T-helper 17 cell (primary cell): Measurements from ENCODE around the gene TMEM250. TPM values are rescaled to one million over a fixed set of nuclear protein-coding genes. Genes with fewer than 3 reads are reported as not detected.
"Not testable (repeated sequence)": the region's sequence is repeated elsewhere in the genome, so short reads cannot be mapped to it uniquely, and the experiment has no call there.

Experiments used
- ATAC-seq: fragments of 150-1000 bp; cut with Tn5 transposase; 2 replicates; pipeline ENCODE4 v1.10.0; 2021; ENCODE audit warnings: mild to moderate bottlenecking, moderate library complexity
- DNase-seq, 3 donors: peaks; one replicate each; pipeline versions ENCODE4 v3.0.0 to v3.0.0-alpha.2; 2020 to 2021
- H3K9me3 ChIP-seq: one replicate; pipeline ENCODE4 v1.7.0; 2013; ENCODE audit warnings: low read length, mild to moderate bottlenecking; ENCODE audit not compliant: control insufficient read depth, poor library complexity, severe bottlenecking
- H3K27ac Mint-ChIP-seq: one replicate; pipeline ENCODE4 v1.8.0; 2022; ENCODE audit warnings: mild to moderate bottlenecking, moderate library complexity, mixed read lengths
- H3K27me3 Mint-ChIP-seq: one replicate; pipeline ENCODE4 v1.8.0; 2022; ENCODE audit warnings: mixed read lengths
- H3K36me3 Mint-ChIP-seq: one replicate; pipeline ENCODE4 v1.8.0; 2022; ENCODE audit warnings: low read depth, mixed read lengths
- H3K4me1 Mint-ChIP-seq: one replicate; pipeline ENCODE4 v1.8.0; 2022; ENCODE audit warnings: mild to moderate bottlenecking, mixed read lengths
- H3K4me3 Mint-ChIP-seq: one replicate; pipeline ENCODE4 v1.8.0; 2022; ENCODE audit warnings: mild to moderate bottlenecking, moderate library complexity, mixed read lengths
- total RNA-seq, 4 donors: library from RNA in 2 of 4; stranded (reverse) in 2 of 4; gene quantifications; one replicate each; pipeline ENCODE4 v1.2.3 and lab custom pipeline; 2022 to 2026

The TMEM250 gene
- total RNA-seq, 2 donors from 2014 or later, result 17.9 to 21.8 TPM

DNA sequence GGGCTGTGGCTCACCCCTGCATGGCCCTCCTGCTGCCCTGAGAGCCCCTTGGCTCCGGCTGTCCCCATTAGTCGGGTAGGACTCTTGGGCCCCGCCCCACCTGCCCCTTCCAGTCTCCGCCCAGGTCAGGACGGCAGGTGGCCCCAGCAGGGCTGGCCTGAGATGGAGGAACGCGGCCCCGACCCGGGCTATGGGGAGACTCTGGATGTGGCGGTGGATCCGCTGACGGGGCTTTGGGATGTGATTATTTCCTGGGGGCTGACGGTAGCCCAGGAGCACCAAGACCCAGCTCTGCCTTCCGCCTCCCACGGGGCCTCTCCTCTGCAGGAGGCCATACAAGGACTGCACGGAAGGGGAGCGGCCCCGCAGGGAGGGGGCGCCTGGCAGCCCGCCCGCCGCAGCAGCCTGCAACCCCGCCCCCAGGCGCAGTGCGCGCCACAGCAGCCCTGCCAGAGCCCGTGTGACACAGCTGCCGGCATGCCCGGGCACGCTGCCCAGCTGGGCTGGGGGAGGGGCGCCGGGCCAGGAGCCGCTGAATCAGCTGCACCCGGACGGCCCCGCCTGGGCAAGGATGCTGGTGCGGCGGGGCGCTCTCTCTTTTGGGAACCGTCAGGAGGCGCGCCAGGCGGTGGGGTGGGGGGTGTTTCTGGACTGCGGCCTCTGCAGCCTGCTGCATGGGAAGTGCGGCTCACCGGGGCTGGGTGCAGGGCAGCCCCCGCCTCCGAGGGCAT is 9.2 kb downstream of the TMEM250 start:
- Mint-ChIP-seq H3K36me3 (no peaks in the 10 kb centered on the region), H3K27me3 (no peaks in the 10 kb centered on the region), H3K4me1 (peaks cover 45% of the 10 kb centered on the region), H3K4me3 (peak overlapping the region; percentile 83), H3K27ac (peak overlapping the region; percentile 66)
- DNase-seq (peak; percentile 87 to 92 (median 89)), ATAC-seq (peak; percentile 98)
- no peaks in the 10 kb centered on the region for H3K9me3 ChIP-seq

DNA sequence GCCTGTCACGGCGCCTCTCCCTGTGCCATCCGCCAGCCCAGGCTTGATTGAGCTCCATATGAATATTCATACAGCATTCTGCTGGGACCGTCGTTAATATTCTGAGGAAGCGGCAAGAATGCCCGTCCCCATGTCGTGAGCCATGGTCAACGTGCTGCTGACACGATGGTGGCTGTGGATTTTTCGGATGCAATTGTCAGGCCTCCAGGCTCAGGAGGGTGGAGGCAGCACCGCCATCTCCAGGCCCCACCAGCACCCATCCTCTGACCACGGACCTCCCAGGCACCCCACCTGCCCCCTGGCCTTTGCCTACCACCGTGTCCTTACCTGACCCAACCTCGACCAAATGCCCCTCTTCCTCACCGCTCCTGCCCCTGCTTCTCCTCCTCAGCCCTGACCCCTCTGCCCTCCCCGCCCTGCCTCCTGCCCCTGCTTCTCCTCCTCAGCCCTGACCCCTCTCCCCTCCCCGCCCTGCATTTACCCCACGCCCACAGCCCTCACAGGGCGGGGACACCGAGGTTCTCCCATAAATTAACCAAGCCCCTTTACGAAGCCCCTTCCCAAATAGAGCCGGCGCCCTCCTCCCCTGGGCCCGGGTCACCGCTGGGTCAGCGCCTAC is 9.9 kb downstream of the TMEM250 start:
- ATAC-seq, result no peak
- no peaks in the 10 kb centered on the region for H3K36me3 Mint-ChIP-seq
- H3K9me3 ChIP-seq, result no peaks in the 10 kb centered on the region
- peak overlapping the region; percentile 66 for H3K27ac Mint-ChIP-seq
- DNase-seq, result no peak
- H3K4me1 Mint-ChIP-seq, result peaks cover 44% of the 10 kb centered on the region
- H3K4me3 Mint-ChIP-seq, result peak overlapping the region; percentile 83
- H3K27me3 Mint-ChIP-seq, result no peaks in the 10 kb centered on the region

DNA sequence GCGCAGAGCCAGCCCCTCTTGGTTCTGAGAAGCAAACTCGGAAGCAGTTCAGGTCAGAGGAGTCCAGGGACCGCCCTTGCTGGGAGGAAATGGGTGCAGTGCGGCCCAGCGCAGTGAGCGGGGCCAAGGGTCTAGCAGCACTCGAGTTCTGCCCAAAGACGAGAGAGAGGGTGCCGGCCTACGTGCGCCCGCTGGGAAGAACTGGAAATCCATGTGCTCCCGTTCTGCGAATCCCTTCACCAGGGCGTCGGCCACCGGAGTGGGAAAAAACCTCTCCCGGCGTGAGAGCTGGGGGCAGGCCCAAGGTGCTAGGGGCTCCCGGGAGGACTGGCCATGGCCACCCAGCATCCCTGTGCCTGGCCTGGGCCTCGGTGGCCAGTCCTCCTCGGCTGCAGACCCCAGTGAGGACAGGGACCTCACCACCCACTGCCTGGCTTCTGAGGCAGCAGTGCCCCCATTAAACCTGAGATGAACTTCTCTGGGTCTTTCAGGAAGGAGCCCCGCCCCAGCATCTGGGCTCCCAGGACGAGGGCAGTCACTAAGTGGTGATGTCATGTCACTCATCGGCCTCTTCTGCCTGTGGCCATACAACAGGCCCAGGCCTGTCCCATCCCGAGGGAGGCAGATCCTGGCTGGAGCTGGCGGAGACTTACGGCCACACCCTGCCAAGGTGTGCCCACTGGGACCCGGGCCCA is 10.6 kb downstream of the TMEM250 start:
- Mint-ChIP-seq H3K36me3 (no peaks in the 10 kb centered on the region), H3K27me3 (no peaks in the 10 kb centered on the region), H3K4me3 (peak overlapping the region; percentile 83), H3K27ac (peak overlapping the region; percentile 82), H3K4me1 (peaks cover 38% of the 10 kb centered on the region)
- ATAC-seq (no peak), DNase-seq (no peak)
- no peaks in the 10 kb centered on the region for H3K9me3 ChIP-seq

DNA sequence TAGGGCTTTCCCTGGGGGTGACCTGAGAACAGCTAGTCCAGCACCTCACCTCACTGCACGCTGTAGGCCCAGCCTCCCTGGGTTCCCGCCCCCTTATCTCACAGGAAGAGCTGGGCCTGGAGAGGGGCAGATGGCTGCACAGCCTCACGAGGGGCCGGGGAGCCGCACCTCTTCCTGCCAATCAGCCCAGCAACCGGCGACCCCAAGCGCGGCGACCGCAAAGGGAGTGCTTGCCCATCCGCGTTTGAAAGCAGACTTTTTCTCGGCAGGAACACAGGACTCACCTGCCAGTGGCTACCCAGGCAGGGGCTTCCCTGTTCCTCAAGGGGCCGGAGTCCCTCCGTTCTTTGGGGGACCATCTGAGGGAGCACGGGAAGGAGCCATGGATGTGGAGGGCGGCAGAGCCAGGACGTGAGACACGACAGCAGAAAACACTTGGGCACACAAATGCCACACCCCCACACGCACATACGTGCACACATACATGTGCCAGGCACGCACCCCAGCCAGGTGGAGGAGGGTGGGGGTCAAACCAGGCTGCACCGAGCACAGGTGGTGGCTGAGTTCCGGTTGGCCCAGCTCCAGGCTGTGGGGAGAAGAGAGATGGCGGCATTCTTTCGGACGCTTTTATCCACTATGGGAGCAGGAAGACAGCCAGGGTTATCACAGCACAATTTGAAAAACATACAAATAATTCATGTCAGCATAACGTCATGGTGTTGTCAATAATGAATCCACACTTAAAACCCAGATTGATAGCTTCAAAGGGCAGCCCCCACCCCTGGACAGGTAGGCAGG is 11.3 kb downstream of the TMEM250 start:
- no peaks in the 10 kb centered on the region for H3K9me3 ChIP-seq
- H3K4me3 Mint-ChIP-seq, result peak overlapping the region; percentile 81
- H3K27me3 Mint-ChIP-seq, result no peaks in the 10 kb centered on the region
- peaks cover 36% of the 10 kb centered on the region for H3K4me1 Mint-ChIP-seq
- no peaks in the 10 kb centered on the region for H3K36me3 Mint-ChIP-seq
- peak overlapping the region; percentile 82 for H3K27ac Mint-ChIP-seq
- peak in 2 of 3 donors; percentile 40 to 42 for DNase-seq
- ATAC-seq, result no peak

- no peaks in the 10 kb centered on the region for H3K36me3 Mint-ChIP-seq
- no peaks in the 10 kb centered on the region for H3K27me3 Mint-ChIP-seq
- DNase-seq, result no peak
- H3K9me3 ChIP-seq, result no peaks in the 10 kb centered on the region
- H3K4me1 Mint-ChIP-seq, result peaks cover 26% of the 10 kb centered on the region
- no peak for ATAC-seq
- peak overlapping the region; percentile 82 for H3K27ac Mint-ChIP-seq
- no peak overlapping the region for H3K4me3 Mint-ChIP-seq
Observed at GRCh38 chr9:136105398-136106135, 13.1 kb downstream of the TMEM250 start.

DNA sequence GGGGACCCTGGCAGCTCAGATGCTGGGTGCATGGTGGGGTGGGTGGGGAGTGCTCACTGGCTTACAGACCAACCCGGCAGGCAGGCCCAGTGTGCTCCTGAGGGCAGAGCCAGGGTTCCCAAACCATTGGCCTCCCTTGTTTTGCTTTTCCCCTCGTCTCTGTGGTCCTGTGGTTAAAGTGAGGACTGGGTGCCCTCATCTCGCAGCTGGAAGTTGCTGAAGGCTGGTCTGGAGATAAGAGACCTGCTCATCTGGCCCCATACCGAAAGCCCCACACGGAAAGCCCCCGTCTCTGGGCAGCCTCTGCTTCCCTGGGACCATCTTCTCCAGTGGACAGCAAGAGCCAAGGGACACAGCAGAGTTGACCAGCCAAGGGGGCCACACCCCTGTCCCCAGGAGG is 13.8 kb downstream of the TMEM250 start:
- Mint-ChIP-seq H3K4me3 (no peak overlapping the region), H3K27ac (no peak overlapping the region)

DNA sequence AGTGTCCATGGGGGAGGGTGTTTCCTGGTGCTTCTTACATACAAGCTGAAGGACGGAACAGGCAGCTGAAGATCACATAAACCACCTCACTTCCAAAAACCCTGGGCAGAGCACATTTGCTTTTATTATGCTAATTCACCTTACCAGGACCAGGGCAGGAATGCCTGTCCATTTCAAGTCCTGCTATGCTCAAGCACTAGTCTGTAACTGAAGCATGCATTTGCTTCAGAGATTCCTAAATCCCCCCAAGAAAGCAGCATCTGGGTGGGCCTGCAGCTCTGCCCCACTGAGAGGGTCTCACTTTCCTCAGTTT is 14.2 kb downstream of the TMEM250 start:
- H3K9me3 ChIP-seq, result no peaks in the 10 kb centered on the region
- Mint-ChIP-seq H3K4me1 (peaks cover 23% of the 10 kb centered on the region), H3K27ac (no peak overlapping the region), H3K27me3 (no peaks in the 10 kb centered on the region), H3K4me3 (no peak overlapping the region), H3K36me3 (no peaks in the 10 kb centered on the region)
- no peak for DNase-seq
- ATAC-seq, result no peak

More for the DNA sequence above, 13.8 kb downstream of the TMEM250 start:
- H3K27me3 Mint-ChIP-seq, result no peaks in the 10 kb centered on the region
- H3K36me3 Mint-ChIP-seq, result no peaks in the 10 kb centered on the region
- H3K9me3 ChIP-seq, result no peaks in the 10 kb centered on the region
- no peak for DNase-seq
- ATAC-seq, result no peak
- peaks cover 23% of the 10 kb centered on the region for H3K4me1 Mint-ChIP-seq

GRCh38 chr9:136103651-136104487 is 14.8 kb downstream of the TMEM250 start:
- Mint-ChIP-seq H3K27ac (no peak overlapping the region), H3K4me1 (peaks cover 26% of the 10 kb centered on the region), H3K36me3 (no peaks in the 10 kb centered on the region), H3K4me3 (no peak overlapping the region), H3K27me3 (peaks cover 3% of the 10 kb centered on the region)
- H3K9me3 ChIP-seq, result no peaks in the 10 kb centered on the region
- DNase-seq (no peak), ATAC-seq (no peak)

- H3K27me3 Mint-ChIP-seq, H3K36me3 Mint-ChIP-seq, H3K27ac Mint-ChIP-seq, H3K4me3 Mint-ChIP-seq, H3K9me3 ChIP-seq, DNase-seq, ATAC-seq: not testable (repeated sequence)
- peaks cover 16% of the 10 kb centered on the region for H3K4me1 Mint-ChIP-seq
Observed at GRCh38 chr9:136101615-136102074, 17.0 kb downstream of the TMEM250 start.

DNA sequence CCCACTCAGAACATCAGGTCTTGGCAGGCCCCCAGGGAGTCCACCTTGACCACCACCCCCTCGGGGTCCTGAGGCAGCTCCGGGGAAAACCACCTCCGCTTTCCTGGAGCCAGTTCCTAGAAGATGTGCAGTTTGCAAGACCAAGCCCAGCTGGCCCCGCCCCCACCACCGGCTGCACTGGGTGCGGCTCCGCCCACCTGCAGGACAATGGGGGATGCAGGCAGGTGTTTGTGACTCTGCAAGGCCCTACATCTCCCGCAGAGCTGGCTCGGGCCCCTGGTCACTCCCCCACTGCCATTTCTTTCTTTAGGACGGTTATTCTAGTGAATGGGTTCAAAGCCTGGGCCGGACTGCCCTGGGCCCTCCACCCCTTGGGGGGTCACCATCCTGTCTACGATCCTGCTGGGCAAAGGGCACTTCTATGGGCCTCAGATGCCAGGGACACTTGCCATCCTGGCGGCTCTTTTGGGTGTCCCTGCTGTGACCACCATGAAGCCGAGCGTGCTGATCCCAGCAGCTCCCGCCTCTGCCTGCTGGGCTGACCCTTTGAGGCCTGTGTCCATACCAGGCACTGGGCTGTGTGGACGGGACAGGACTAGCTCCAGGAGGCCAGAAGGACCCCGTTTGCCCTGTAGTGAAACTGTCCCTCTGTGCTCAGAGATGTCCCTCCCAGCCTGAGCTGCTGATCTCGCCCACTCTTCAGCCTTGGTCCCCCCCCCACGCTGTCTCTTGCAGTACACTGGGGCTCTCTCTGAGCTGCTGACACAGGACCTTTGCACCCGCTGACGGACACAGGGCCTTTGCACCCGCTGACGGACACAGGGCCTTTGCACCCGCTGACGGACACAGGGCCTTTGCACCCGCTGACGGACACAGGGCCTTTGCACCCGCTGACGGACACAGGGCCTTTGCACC is 17.7 kb downstream of the TMEM250 start:
- Mint-ChIP-seq H3K4me3 (no peak overlapping the region), H3K4me1 (peaks cover 19% of the 10 kb centered on the region)

DNA sequence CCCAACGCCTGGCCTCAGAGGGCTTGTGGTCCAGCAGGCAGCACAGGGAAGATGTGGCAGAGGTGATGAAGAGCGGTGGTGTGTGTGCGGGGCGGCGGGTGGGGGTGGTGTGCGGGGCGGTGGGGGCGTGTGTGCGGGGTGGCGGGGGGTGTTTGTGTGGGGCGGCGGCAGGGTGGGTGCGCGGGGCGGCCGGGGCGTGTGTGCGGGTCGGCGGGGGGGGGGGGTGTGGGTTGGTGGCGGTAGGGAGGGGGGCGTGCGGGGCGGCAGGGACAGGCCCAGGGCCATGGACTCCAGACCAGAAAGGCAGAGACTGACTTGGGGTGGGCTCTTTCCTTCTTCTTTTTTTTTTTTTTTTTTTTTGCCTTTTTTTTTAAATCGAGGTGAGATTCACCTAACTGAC is 19.1 kb downstream of the TMEM250 start:
- DNase-seq, result no peak
- H3K9me3 ChIP-seq, result no peaks in the 10 kb centered on the region
- no peak for ATAC-seq
- no peak overlapping the region for H3K4me3 Mint-ChIP-seq
- peaks cover 8% of the 10 kb centered on the region for H3K27me3 Mint-ChIP-seq
- no peak overlapping the region for H3K27ac Mint-ChIP-seq
- peaks cover 17% of the 10 kb centered on the region for H3K4me1 Mint-ChIP-seq
- no peaks in the 10 kb centered on the region for H3K36me3 Mint-ChIP-seq

More for the DNA sequence above, 17.7 kb downstream of the TMEM250 start:
- H3K27me3 Mint-ChIP-seq, result peaks cover 8% of the 10 kb centered on the region
- no peak overlapping the region for H3K27ac Mint-ChIP-seq
- H3K9me3 ChIP-seq, result no peaks in the 10 kb centered on the region
- ATAC-seq (no peak), DNase-seq (no peak)
- H3K36me3 Mint-ChIP-seq, result no peaks in the 10 kb centered on the region
